Kidney (tissue), 14 donors: ENCODE results near the gene KHDC4. TPM values are rescaled to one million over a fixed set of nuclear protein-coding genes. Genes with fewer than 3 reads are reported as not detected.
"Not testable (repeated sequence)": the region's sequence is repeated elsewhere in the genome, so short reads cannot be mapped to it uniquely, and the experiment has no call there.

Experiments
- DNase-seq, 5 donors: peaks; one replicate each; pipeline ENCODE4 v3.0.0-alpha.2; 2013 to 2020
- FAIRE-seq: peaks from 2 replicates; lab custom pipeline; 2012; peaks lifted over from hg19 to GRCh38; lab: Jason Lieb, UNC
- H3K27ac ChIP-seq, 2 donors: one replicate each; pipeline ENCODE4 v1.7.0; 2013; ENCODE audit warnings: low read depth in 2 of 2, low read length in 2 of 2, inconsistent platforms in 1 of 2
- H3K27me3 ChIP-seq: one replicate; pipeline ENCODE4 v1.7.1; 2013; ENCODE audit warnings: low read length, inconsistent platforms; ENCODE audit not compliant: control insufficient read depth, insufficient read depth
- H3K36me3 ChIP-seq, 3 donors: one replicate each; pipeline versions ENCODE4 v1.7.0 to v1.7.1; 2013; ENCODE audit warnings: low read length in 3 of 3, control low read depth in 1 of 3, inconsistent platforms in 1 of 3; ENCODE audit not compliant: insufficient read depth in 3 of 3, control insufficient read depth in 2 of 3
- H3K4me1 ChIP-seq, 3 donors: one replicate each; pipeline versions ENCODE4 v1.7.0 to v1.7.1; 2013; ENCODE audit warnings: low read length in 3 of 3, inconsistent platforms in 1 of 3, low read depth in 1 of 3; ENCODE audit not compliant: control insufficient read depth in 2 of 3, insufficient read depth in 2 of 3
- H3K4me3 ChIP-seq, 3 donors: one replicate each; pipeline versions ENCODE4 v1.7.0 to v1.8.1; 2013; ENCODE audit warnings: low read length in 3 of 3, control low read depth in 1 of 3, inconsistent platforms in 1 of 3
- H3K9ac ChIP-seq, 3 donors: one replicate each; pipeline versions ENCODE4 v1.7.0 to v1.7.1; 2013; ENCODE audit warnings: low read length in 3 of 3, control low read depth in 1 of 3, inconsistent platforms in 1 of 3
- H3K9me3 ChIP-seq, 3 donors: one replicate each; pipeline versions ENCODE4 v1.7.0 to v1.7.1; 2013; ENCODE audit warnings: low read length in 3 of 3, control low read depth in 1 of 3, inconsistent platforms in 1 of 3; ENCODE audit not compliant: control insufficient read depth in 2 of 3, insufficient read depth in 1 of 3
- CTCF ChIP-seq: IDR thresholded peaks from 3 replicates; pipeline ENCODE4 v1.5.1; 2012; ENCODE audit warnings: mild to moderate bottlenecking, moderate library complexity, borderline replicate concordance; ENCODE audit not compliant: insufficient read depth; ENCODE audit errors: extremely low read depth
- intact Hi-C: fragments of 100-400 bp; cut with DNase I; formaldehyde crosslinking; loops from one replicate; pipeline ENCODE4 v1.11.1; 2022
- polyA plus RNA-seq: library from polyadenylated mRNA; stranded (reverse); fragments of 350-450 nt; fragmentation: Illumina TruSeq; extraction: RNeasy Lipid Tissue Mini Kit (QIAGEN cat#74804); gene quantifications from one replicate; pipeline ENCODE4 v1.2.3, GENCODE V29; 2014; ENCODE audit warnings: low read depth, low replicate concordance; ENCODE audit not compliant: insufficient read depth
- total RNA-seq: library from RNA; stranded (reverse); fragmentation: NEBNext Ultra II Directional; extraction: Animal tissue kit (Norgen Biotek cat#: 25700); gene quantifications from one replicate; pipeline ENCODE4 v1.2.1, GENCODE V29; 2021
- donor health status: control.
- donor health status: control.
- donor health status: control.
- donor health status: control.
- donor health status: control.
- donor health status: DM: yes; HTN: yes; CAD: no.
- donor health status: Normal renal cell carcinoma (clear cell type).

The KHDC4 gene
- total and polyA plus RNA-seq, 2 donors from 2014 or later: 19.8 to 57.4 TPM

- H3K9ac ChIP-seq: peak overlapping the region in 1 of 3 donors; percentile 58
- H3K9me3 ChIP-seq: no peaks in the 10 kb centered on the region
- FAIRE-seq (no peak), DNase-seq (no peak)
- no peak overlapping the region for H3K27ac ChIP-seq
- peaks cover 3 to 19% (median 9%) of the 10 kb centered on the region in 3 donors for H3K4me1 ChIP-seq
- no peaks in the 10 kb centered on the region for H3K27me3 ChIP-seq
- TF ChIP-seq CTCF: no peak
- H3K36me3 ChIP-seq: peaks cover 6 to 36% (median 11%) of the 10 kb centered on the region in 3 donors
- H3K4me3 ChIP-seq: peak overlapping the region in 2 of 3 donors; percentile 45 to 55
- intact Hi-C loops: no loop called here
Observed at GRCh38 chr1:155932081-155932480, 2.1 kb downstream of the KHDC4 start.

GRCh38 chr1:155931332-155932038 lies 2.7 kb downstream of the KHDC4 start:
- no peak for FAIRE-seq
- DNase-seq: no peak
- H3K4me3 ChIP-seq: peak overlapping the region in 2 of 3 donors; percentile 45 to 55
- peak overlapping the region in 1 of 2 donors; percentile 57 for H3K27ac ChIP-seq
- intact Hi-C loops: no loop called here
- peak overlapping the region in 2 of 3 donors; percentile 24 to 58 for H3K9ac ChIP-seq
- H3K4me1 ChIP-seq: peaks cover 3 to 19% (median 9%) of the 10 kb centered on the region in 3 donors
- no peaks in the 10 kb centered on the region for H3K27me3 ChIP-seq
- peaks cover 12 to 42% (median 16%) of the 10 kb centered on the region in 3 donors for H3K36me3 ChIP-seq
- TF ChIP-seq CTCF: no peak
- H3K9me3 ChIP-seq: no peaks in the 10 kb centered on the region

- Histone ChIP-seq H3K9ac (peak overlapping the region in 1 of 3 donors; percentile 58), H3K36me3 (peaks cover 13 to 49% (median 21%) of the 10 kb centered on the region in 3 donors), H3K4me3 (peak overlapping the region in 2 of 3 donors; percentile 8 to 55), H3K4me1 (peaks cover 3 to 19% (median 14%) of the 10 kb centered on the region in 3 donors)
- H3K9me3 ChIP-seq, H3K27ac ChIP-seq, FAIRE-seq, H3K27me3 ChIP-seq, DNase-seq, intact Hi-C loops: not testable (repeated sequence)
Observed at GRCh38 chr1:155930725-155931124, 3.5 kb downstream of the KHDC4 start.

GRCh38 chr1:155929057-155929456 lies 5.2 kb downstream of the KHDC4 start:
- TF ChIP-seq CTCF: no peak
- Histone ChIP-seq H3K4me3 (no peak overlapping the region), H3K27ac (no peak overlapping the region), H3K4me1 (peaks cover 3 to 19% (median 16%) of the 10 kb centered on the region in 3 donors), H3K9me3 (no peaks in the 10 kb centered on the region), H3K27me3 (no peaks in the 10 kb centered on the region), H3K9ac (no peak overlapping the region), H3K36me3 (peaks cover 16 to 55% (median 26%) of the 10 kb centered on the region in 3 donors)
- intact Hi-C loops: no loop called here
- FAIRE-seq (no peak), DNase-seq (no peak)
